H9 (cell line): ENCODE results near the gene TTC14. TPM values are rescaled to one million over a fixed set of nuclear protein-coding genes. Genes with fewer than 3 reads are reported as not detected.

ENCODE experiments used
- DNase-seq: peaks from one replicate; pipeline ENCODE4 v3.0.0-alpha.2; 2017
- H2AFZ ChIP-seq: one replicate; pipeline ENCODE4 v1.6.1; 2013; ENCODE audit warnings: mild to moderate bottlenecking, low read length, control low read depth, moderate library complexity
- H2AK5ac ChIP-seq: 2 replicates; pipeline ENCODE4 v1.6.1; 2013; ENCODE audit warnings: low read length, control low read depth, mixed read lengths; ENCODE audit not compliant: insufficient read length
- H2BK120ac ChIP-seq: one replicate; pipeline ENCODE4 v1.6.1; 2013; ENCODE audit warnings: low read depth, mild to moderate bottlenecking, low read length, control low read depth, inconsistent platforms; ENCODE audit not compliant: poor library complexity, severe bottlenecking
- H2BK12ac ChIP-seq: 2 replicates; pipeline ENCODE4 v1.6.1; 2013; ENCODE audit warnings: low read length, control low read depth, mixed read lengths, low read depth; ENCODE audit not compliant: insufficient read length
- H2BK15ac ChIP-seq: 2 replicates; pipeline ENCODE4 v1.6.1; 2013; ENCODE audit warnings: low read depth, low read length, control low read depth
- H2BK20ac ChIP-seq: one replicate; pipeline ENCODE4 v1.6.1; 2013; ENCODE audit warnings: low read depth, mild to moderate bottlenecking, low read length, control low read depth, inconsistent platforms; ENCODE audit not compliant: poor library complexity, severe bottlenecking
- H2BK5ac ChIP-seq: 2 replicates; pipeline ENCODE4 v1.6.1; 2013; ENCODE audit warnings: low read length, control low read depth, mixed read lengths; ENCODE audit not compliant: insufficient read length
- H3K14ac ChIP-seq: 2 replicates; pipeline ENCODE4 v1.6.1; 2013; ENCODE audit warnings: low read length, control low read depth; ENCODE audit not compliant: insufficient read depth
- H3K18ac ChIP-seq: 2 replicates; pipeline ENCODE4 v1.6.1; 2013; ENCODE audit warnings: low read depth, mild to moderate bottlenecking, mixed read lengths, low read length, control low read depth; ENCODE audit not compliant: insufficient read length
- H3K23ac ChIP-seq: 2 replicates; pipeline ENCODE4 v1.6.1; 2013; ENCODE audit warnings: low read length, control low read depth, mixed read lengths, low read depth; ENCODE audit not compliant: insufficient read length
- H3K23me2 ChIP-seq: 2 replicates; pipeline ENCODE4 v1.6.1; 2013; ENCODE audit warnings: low read depth, mild to moderate bottlenecking, mixed read lengths, low read length, control low read depth; ENCODE audit not compliant: insufficient read length, poor library complexity, severe bottlenecking
- H3K27ac ChIP-seq: 2 replicates; pipeline ENCODE4 v1.5.1; 2013; ENCODE audit warnings: low read length, control low read depth, mixed read lengths, low read depth; ENCODE audit not compliant: insufficient read length
- H3K27me3 ChIP-seq: 2 replicates; pipeline ENCODE4 v1.6.1; 2013; ENCODE audit warnings: low read length, control low read depth, inconsistent platforms; ENCODE audit not compliant: insufficient read depth
- H3K4ac ChIP-seq: 2 replicates; pipeline ENCODE4 v1.6.1; 2013; ENCODE audit warnings: low read depth, mild to moderate bottlenecking, control low read depth, inconsistent platforms, low read length, moderate library complexity
- H3K4me1 ChIP-seq: 2 replicates; pipeline ENCODE4 v1.6.1; 2013; ENCODE audit warnings: low read length, control low read depth, inconsistent platforms; ENCODE audit not compliant: insufficient read depth
- H3K4me2 ChIP-seq: 2 replicates; pipeline ENCODE4 v1.6.1; 2013; ENCODE audit warnings: low read length, control low read depth, mixed read lengths; ENCODE audit not compliant: insufficient read length, insufficient read depth
- H3K56ac ChIP-seq: 2 replicates; pipeline ENCODE4 v1.6.1; 2013; ENCODE audit warnings: low read depth, mild to moderate bottlenecking, mixed read lengths, low read length, control low read depth; ENCODE audit not compliant: insufficient read length
- H3K79me1 ChIP-seq: 2 replicates; pipeline ENCODE4 v1.6.1; 2013; ENCODE audit warnings: low read depth, mild to moderate bottlenecking, moderate library complexity, low read length, control low read depth, inconsistent platforms; ENCODE audit not compliant: insufficient read depth, poor library complexity, severe bottlenecking
- H3K79me2 ChIP-seq: 2 replicates; pipeline ENCODE4 v1.6.1; 2013; ENCODE audit warnings: low read length, control low read depth, inconsistent platforms; ENCODE audit not compliant: insufficient read depth
- H3K9ac ChIP-seq: 2 replicates; pipeline ENCODE4 v1.6.1; 2013; ENCODE audit warnings: low read length, control low read depth, mixed read lengths; ENCODE audit not compliant: insufficient read length; ENCODE audit errors: extremely low read depth
- H3K9me3 ChIP-seq: one replicate; pipeline ENCODE4 v1.6.1; 2013; ENCODE audit warnings: low read depth, low read length, inconsistent platforms; ENCODE audit not compliant: control insufficient read depth
- H3T11ph ChIP-seq: one replicate; pipeline ENCODE4 v1.6.1; 2013; ENCODE audit warnings: mild to moderate bottlenecking, low read length, control low read depth, inconsistent platforms
- H4K20me1 ChIP-seq: one replicate; pipeline ENCODE4 v1.6.1; 2013; ENCODE audit not compliant: control insufficient read depth, insufficient read length, insufficient read depth
- H4K5ac ChIP-seq: 2 replicates; pipeline ENCODE4 v1.6.1; 2013; ENCODE audit warnings: low read depth, mild to moderate bottlenecking, mixed read lengths, low read length, control low read depth; ENCODE audit not compliant: insufficient read length
- H4K8ac ChIP-seq: replicated peaks from 2 replicates; pipeline ENCODE4 v1.6.1; 2013; ENCODE audit warnings: low read length, control low read depth, mixed read lengths, low read depth; ENCODE audit not compliant: insufficient read length
- H4K91ac ChIP-seq: 2 replicates; pipeline ENCODE4 v1.6.1; 2013; ENCODE audit warnings: low read depth, mild to moderate bottlenecking, moderate library complexity, mixed read lengths, low read length, control low read depth; ENCODE audit not compliant: insufficient read length
- H3K27ac Mint-ChIP-seq, 3 experiments: 2 replicates in 2 of 3; 3 replicates in 1 of 3; pipeline ENCODE4 v1.8.0; 2020 to 2021; ENCODE audit warnings: mixed read lengths in 3 of 3, mild to moderate bottlenecking in 1 of 3, moderate library complexity in 1 of 3
- H3K27me3 Mint-ChIP-seq: 2 replicates; pipeline ENCODE4 v1.8.0; 2021; ENCODE audit warnings: low read depth, mild to moderate bottlenecking, moderate library complexity, mixed read lengths
- H3K36me3 Mint-ChIP-seq, 3 experiments: 2 replicates in 2 of 3; 3 replicates in 1 of 3; pipeline ENCODE4 v1.8.0; 2020 to 2021; ENCODE audit warnings: low read depth in 3 of 3, mixed read lengths in 3 of 3; ENCODE audit not compliant: insufficient read depth in 1 of 3
- H3K4me1 Mint-ChIP-seq, 2 experiments: 2 replicates each; pipeline ENCODE4 v1.8.0; 2020; ENCODE audit warnings: mixed read lengths in 2 of 2
- H3K4me3 Mint-ChIP-seq, 2 experiments: 2 replicates in 1 of 2; 3 replicates in 1 of 2; pipeline ENCODE4 v1.8.0; 2020 to 2021; ENCODE audit warnings: mild to moderate bottlenecking in 2 of 2, mixed read lengths in 2 of 2, moderate library complexity in 1 of 2
- H3K9me3 Mint-ChIP-seq, 2 experiments: 2 replicates in 1 of 2; 3 replicates in 1 of 2; pipeline ENCODE4 v1.8.0; 2020; ENCODE audit warnings: mild to moderate bottlenecking in 2 of 2, mixed read lengths in 2 of 2, moderate library complexity in 1 of 2
- CTCF ChIP-seq: fragments of 200-600 bp; sonication (generic); conservative IDR thresholded peaks from 3 replicates; pipeline ENCODE4 v1.8.0; 2021; ENCODE audit warnings: antibody characterized with exemption, mild to moderate bottlenecking
- WGBS: extraction: QIAGEN DNeasy Blood & Tissue Kit; methylation state at CpG from one replicate; pipeline ENCODE4 v1.1.7; 2013; ENCODE audit warnings: missing lambda C conversion rate, low lambda C conversion rate, mixed read lengths; ENCODE audit not compliant: insufficient read length; ENCODE audit errors: extremely low coverage; 5-methylcytosine and 5-hydroxymethylcytosine counted together
- total RNA-seq: library from RNA; stranded (reverse); gene quantifications from 2 replicates; pipeline ENCODE4 v1.2.1, GENCODE V29; 2021

The TTC14 gene
- total RNA-seq, 1 experiment from 2014 or later = 28.4 TPM

- H3K14ac ChIP-seq = no peak overlapping the region
- no peak overlapping the region for H2BK12ac ChIP-seq
- H3K27me3 Mint-ChIP-seq = no peaks in the 10 kb centered on the region
- H4K5ac ChIP-seq = no peak overlapping the region
- no peak for DNase-seq
- no peak overlapping the region for H2AFZ ChIP-seq
- no peaks in the 10 kb centered on the region for H3K27me3 ChIP-seq
- no peak overlapping the region for H3K4me2 ChIP-seq
- no peak overlapping the region for H3T11ph ChIP-seq
- H2BK20ac ChIP-seq = no peak overlapping the region
- H3K4me1 Mint-ChIP-seq = peaks cover 13 to 27% of the 10 kb centered on the region in 2 experiments
- H2BK5ac ChIP-seq = no peak overlapping the region
- no peak overlapping the region for H3K9ac ChIP-seq
- no peak overlapping the region for H3K27ac ChIP-seq
- no peaks in the 10 kb centered on the region for H3K79me1 ChIP-seq
- H3K4me1 ChIP-seq = no peaks in the 10 kb centered on the region
- no peaks in the 10 kb centered on the region for H3K79me2 ChIP-seq
- no peak overlapping the region for H3K23ac ChIP-seq
- H4K8ac ChIP-seq = no peak overlapping the region
- no peaks in the 10 kb centered on the region for H4K20me1 ChIP-seq
- H3K36me3 Mint-ChIP-seq = no peaks in the 10 kb centered on the region
- TF ChIP-seq CTCF = no peak
- H3K27ac Mint-ChIP-seq = 0 out of 7 replicates have a peak overlapping the region, but pooled peaks of 1 of the 3 experiments have one; percentile 48
- no peak overlapping the region for H2BK15ac ChIP-seq
- H3K9me3 Mint-ChIP-seq = no peaks in the 10 kb centered on the region
- WGBS = no CpG with 5 or more reads among the region's 4 CpGs
- no peak overlapping the region for H3K4ac ChIP-seq
- H3K23me2 ChIP-seq = no peaks in the 10 kb centered on the region
- no peak overlapping the region for H2BK120ac ChIP-seq
- H3K56ac ChIP-seq = no peak overlapping the region
- no peak overlapping the region for H2AK5ac ChIP-seq
- no peak overlapping the region for H4K91ac ChIP-seq
- no peak overlapping the region for H3K4me3 Mint-ChIP-seq
- H3K18ac ChIP-seq = no peak overlapping the region
- H3K9me3 ChIP-seq = no peaks in the 10 kb centered on the region
Measured at GRCh38 chr3:180657094-180657493, 55.1 kb downstream of the TTC14 start.

Other genes with a start within 250 kb of the TTC14 start
- gene CCDC39, start 77.3 kb downstream of the TTC14 start, total RNA-seq = 0.59 and 0.79 TPM in 2 replicates